Measurements from ENCODE around the gene OR14I1.

Gene OR14I1

DNA sequence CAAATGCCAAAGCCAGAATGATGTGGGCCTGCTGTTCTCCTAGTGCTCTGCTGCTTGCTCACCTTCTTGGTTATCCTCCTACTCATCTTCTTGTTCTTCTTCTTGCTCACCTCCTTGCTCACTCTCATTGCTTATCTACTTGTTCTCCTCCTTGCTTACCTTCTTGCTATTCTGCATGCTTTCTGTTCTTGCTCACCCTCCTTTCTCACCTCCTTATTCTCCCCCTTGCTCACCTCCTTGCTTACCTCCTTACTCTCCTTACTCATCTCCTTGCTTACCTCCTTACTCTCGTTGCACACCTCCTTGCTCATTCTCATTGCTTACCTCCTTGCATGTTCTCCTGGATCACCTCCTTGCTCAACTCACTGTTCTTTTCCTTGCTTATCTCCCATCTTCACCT is at the start of gene OR14I1:
OR14I1 (minus strand) TSS at position 53 of the 400 bp plus-strand sequence.
- DNase-seq: no peak

DNA sequence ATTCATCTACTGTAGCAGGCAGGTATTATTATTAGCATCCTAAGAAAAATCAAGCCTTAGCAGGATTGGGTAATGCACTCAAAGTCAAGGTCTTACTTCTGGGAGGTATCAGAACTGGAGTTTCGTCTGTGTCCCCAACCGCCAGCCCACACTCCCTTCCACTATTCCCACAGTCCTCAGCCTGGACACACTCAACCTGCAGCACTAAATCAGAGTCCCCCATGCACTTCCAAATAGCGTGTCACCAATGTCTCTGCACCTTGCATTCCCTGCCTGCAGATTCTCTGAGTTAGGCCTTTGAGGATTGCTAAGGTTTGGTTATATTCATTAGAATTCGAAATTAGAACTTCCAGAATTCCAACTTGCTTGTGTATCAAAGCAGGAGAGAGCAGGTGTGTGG is 49.1 kb upstream of the OR14I1 start:
- no peak for DNase-seq

DNA sequence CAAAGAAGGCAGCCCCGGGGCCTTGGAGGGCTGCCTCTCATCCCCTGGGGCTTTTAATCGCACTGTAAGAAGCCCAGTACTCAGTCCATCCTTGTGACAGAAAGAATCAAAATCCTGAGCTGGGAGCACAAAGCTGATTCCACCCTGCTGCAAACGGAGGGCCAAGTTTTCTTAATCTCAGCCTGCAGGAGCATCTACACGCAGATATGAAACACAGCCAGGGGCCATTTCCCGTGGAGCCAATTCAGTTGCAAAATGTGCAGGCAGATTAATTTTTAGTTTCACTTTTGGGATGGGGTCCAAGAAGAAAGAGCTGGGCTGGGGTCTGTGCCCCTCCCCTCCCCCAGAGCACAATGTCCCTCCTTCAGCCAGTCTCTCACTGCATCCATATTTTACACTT is 48.6 kb upstream of the OR14I1 start:
- no peak for DNase-seq

DNA sequence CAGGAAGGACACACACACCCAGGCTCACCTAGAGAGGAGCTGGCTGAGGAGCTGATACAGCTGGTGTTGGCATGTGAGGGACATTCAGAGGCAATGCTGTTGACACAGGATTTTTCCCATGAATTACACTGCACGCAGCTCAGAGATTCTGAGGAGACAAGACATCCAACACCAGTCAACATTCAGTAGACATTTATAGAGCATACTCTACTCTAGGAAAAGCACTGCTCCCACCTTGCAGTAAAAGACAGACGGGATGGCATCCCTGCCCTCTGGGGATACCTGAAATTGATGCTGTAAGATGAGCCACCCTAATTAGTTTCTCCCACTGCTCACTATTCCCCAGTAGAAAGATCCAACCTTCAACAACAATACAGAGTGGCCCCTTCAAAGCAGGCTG is 47.9 kb upstream of the OR14I1 start:
- no peak for DNase-seq

DNA sequence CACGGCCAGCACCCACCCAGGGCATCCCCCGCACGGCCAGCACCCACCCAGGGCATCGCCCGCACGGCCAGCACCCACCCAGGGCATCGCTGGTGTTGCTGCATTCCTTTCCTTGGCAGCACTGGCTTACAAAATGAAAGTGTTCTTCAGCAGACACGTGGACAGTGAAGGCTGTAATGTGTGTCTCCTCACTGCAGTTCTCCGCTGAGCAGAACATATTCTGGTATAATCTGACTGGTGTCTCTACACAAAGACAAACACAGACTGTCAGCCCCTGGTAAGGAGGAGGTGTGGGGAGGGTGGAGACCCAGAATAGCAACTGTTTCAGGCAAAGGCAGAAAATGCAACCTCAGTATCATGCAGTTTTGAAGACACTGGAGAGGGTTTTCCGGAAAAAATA is 45.6 kb upstream of the OR14I1 start:
- DNase-seq: no peak

DNA sequence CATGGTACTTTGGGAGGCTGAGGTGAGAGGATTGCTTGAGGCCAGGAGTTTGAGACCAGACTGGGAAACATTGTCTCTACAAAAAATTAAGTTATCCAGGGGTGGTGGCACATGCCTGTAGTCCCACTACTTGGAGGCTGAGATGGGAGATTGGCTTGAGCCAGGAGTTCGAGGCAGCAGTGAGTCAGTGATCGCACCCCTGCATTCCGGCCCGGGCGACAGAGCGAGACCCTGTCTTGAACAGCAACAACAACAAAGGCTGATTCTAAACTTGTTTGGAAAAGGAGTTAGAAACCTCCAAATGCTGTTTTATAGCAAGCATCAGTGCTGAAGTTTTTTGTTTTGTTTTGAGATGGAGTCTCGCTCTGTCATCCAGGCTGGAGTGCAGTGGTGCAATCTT is 38.3 kb upstream of the OR14I1 start:
- DNase-seq: no peak

DNA sequence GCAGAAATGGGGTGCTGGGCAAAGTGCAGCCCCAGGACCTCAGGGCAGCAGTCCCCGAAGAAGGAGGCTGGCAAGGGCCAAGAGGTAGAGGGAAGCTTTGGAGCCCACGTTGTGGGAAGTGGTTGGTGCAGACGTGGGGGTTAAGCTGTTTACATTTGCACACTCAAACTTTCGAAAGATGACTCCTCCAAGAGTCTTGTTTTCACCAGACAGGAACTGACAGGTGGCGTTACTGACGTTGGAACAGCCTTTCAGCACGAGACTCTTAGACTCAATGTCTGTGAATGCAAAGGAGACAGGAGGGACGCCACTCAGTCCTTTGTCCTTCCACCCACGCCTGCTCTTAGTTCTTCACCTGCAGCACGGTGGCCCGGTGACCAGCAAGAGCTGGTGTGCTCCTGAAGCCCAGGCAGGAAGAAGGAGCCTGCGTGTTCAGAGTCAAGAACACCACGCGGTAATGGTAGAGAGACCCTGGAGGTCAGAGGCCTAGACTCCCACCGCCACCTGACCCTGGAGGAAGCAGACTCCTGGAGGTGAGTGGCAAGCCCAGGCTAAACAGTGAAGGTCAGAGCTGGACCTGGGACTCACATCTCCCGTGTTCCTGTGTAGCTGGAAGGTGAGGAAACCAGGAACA is 37.1 kb upstream of the OR14I1 start:
- no peak for DNase-seq

DNA sequence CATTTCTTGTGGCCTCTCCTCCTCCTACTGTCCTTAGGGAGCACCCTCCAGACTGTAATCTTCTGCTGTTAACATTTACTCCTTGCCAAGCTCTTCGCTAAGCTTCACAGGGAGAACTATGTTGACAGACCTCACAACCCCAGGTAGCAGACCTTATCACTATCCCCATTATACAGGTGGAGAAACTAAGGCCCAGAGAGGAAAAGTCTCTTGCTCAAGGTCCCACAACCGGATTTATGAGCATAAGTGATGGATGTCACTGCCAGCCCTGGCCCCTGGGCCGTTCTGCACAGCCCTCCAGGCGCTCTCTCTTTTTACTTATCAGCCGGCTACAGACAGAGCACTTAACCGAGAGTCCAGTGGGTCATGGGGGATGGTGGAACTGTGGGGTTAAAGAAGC is 34.9 kb upstream of the OR14I1 start:
- no peak for DNase-seq

DNA sequence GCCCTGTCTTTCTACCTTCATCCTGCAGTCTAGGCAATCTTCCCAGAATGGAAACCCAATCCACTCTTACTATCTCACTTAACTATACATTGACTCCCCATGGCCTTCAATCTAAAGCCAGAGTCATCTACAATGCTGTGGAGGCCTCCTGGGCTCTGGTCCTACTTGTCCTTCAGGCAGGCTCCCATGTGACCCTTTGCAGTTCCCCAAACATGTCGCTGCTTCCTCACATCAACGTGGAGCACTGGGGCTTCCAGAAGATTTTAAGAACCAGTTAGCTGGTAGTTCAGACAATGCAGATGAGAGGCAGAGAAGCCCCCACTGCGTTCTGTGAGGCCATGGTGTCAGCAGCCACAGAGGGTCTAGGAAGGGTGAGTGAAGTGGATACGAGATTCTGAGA is 34.4 kb upstream of the OR14I1 start:
- DNase-seq: no peak

DNA sequence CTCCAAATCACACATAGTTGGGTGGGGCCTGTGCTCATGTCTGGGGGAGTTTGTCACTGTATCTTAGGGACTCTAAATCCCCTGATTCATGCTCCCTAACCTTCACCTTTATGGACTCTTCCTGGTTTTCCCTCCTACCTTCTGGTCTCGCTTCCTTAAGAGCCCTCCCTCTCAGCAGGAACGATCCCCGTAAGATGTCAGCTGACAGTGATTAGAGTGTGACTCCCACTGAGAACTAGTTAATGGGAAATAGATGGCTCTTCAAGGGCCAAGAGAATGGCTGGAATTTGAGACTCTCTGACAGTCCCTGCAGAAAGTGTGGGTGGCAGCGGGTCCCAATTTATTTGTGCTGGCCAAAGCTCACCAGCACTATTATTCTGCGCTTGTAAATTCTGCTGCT is 31.0 kb upstream of the OR14I1 start:
- no peak for DNase-seq

DNA sequence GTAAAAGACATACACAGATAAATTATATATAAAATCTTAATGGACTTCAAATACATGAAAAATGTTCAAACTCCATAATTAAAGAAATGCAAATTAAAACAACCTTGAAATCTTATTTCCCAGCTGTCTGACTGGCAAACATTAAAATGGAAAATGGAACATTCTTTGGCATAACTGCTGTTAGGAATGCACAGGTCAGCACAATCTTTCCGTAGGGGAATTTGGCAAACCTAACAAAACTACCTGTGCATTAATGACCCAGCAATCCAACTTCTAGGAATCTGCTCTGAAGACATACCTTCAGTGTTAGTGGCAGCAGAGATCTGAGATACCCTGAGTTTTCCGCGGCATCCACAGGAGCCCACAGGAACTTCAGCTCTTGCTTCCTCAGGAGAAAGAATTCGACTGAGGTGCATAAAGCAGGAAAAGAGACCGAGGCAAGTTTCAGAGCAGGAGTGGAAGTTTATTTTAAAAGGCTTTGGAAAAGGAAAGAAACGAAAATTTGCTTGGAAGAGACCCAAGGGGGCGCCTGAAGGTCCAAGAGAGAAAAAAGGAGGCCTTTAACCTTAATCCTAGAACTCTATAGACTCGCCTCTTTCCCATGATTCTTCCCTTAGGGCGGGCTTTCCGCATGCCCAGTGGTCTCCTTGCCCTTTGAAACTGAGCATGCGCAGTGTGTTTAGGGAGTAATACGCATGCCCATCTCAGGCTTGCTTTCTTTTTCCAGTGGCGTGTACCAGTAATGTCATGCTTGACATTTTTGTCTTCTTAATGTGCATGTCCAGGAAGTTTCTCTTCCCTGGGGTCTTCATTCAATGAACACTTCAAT is 28.2 kb upstream of the OR14I1 start:
- no peak for DNase-seq

DNA sequence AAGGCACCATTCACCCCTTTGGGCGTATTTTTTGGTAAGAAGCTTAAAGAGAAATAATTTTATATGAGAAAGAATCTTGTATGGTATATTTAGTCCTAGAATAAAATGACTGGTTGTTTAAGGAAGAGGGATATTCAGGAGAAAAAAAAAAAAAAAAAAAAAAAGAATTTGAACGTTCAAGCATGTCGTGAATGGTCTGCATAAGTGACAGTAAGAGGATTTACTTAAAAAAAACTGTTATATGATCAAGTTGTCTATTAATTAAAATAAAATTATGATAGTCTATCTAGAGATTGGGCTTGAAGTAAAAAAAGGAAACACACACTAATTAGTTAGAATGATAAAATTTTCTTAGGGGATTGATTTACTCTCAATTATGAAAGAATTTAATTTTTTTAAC is 11.7 kb upstream of the OR14I1 start:
- DNase-seq: no peak

DNA sequence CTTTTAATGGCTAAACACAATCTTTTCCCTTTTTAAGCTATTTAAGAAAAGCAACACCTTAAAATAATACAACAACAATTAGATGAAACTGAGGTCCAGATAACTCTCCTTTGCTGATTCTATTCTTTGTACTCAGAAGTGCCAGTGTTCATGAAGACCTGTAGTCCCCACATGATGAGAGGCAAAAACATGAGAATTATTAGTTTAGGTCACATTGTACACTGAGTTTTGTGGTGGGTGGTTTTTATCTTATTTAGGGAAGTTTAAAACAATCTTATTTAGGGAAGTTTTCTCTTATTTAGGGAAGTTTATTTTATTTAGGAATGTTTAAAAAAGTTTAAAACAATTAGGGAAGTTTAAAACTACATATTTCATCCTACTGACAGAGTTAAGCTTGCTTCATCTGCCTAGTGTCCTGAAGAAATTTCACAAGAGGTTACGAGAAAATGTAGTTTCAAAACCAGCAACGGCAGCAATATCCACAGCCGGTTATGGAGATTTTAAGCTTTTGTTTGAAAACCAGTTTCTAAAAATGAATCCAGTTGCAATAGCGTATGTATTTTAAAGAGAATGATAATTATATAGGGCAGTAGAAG is 7.8 kb upstream of the OR14I1 start:
- no peak for DNase-seq

DNA sequence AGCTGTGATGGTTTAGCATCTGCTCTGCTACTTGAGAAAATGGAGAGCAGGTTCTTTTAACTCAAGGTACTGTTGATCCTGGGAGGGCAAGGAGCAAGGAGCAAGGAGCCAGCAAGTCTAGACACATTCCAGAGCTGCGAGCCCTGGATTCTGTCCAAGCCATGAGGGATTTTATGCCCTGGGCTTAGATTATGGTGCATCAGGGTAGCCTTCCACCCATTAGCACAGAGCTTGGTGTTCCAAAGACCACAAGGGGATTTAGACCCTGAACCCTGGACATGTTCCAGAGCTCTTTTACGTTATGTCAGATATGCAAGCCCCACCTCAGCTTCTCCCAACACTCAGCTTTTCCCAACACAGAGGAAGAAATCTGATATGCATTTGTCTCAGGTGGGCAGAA is 2.0 kb upstream of the OR14I1 start:
- DNase-seq: no peak

DNA sequence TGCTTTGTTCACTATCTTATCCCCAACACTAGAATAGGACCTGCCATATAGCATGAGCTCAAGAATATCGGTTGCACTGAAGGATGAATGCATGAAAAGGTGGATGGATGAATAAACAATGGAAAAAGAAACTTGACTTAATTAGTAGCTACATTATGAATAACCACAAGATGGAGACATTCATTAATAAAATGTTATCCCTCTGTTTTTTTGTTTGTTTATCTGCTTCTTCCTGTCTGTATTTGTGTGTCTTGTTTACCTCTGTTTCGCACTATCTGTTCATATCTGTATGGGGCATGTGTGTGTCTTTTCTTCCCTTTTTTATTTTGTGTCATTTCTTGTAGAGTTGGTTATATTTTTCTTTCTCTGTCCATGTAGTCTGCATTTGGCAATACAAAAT is 1.1 kb upstream of the OR14I1 start:
- no peak for DNase-seq

DNA sequence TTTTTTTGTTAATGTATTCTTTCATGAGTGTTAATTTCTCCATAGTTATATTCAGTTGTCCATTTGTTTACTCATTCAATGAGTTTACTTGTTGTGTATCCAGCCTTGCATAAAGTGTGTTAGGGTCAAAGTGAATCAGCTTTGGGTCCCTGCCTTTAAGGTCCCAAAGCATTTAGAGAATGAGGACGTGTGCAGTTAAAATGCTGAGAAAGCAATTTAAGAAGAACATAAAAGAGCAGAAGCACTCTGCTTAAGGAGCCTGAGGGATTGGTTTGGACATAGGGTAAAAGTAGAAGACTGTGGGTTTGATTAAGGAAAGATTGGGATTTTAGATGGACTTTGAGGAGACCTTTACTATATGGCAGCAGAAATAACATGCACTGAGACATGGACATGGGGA is 3.5 kb downstream of the OR14I1 start:
- DNase-seq: no peak

DNA sequence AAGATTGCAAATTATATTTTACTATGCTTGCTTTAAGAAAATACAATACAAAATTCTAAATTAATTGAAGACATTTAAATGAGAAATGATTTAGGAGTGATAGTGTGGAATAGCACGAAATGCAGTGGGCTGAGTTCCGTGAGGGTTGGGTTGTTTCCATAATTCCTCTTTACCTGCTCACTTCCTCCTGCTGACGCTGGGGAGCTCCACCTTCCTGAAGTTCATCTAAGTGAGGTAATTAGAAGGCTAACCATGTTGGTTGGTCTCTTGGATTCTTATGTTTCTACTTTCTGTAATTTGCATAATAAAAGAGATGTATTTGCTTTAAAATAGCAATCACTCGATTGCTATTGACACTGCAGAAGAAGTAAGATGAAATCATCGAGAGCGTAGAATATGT is 4.7 kb downstream of the OR14I1 start:
- DNase-seq: no peak

DNA sequence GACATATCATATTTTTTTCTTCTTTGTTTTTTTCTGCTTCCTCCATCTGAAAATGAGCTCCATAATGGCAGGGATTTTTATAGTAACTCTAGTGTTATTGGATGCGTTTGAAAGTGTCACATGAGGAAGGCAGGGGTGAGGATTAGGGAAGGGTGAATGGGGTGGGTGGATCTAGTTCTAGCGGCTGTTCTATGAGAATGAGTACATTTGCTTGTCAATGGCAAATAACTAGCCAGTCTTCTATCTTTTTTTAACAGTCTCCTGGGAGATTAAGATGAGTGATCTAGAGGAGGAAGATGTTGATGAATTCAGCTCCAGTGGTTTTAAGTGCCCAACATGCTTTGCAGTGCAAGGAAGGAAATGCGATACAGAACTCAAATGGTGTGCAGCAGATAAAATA is 5.8 kb downstream of the OR14I1 start:
- DNase-seq: no peak

DNA sequence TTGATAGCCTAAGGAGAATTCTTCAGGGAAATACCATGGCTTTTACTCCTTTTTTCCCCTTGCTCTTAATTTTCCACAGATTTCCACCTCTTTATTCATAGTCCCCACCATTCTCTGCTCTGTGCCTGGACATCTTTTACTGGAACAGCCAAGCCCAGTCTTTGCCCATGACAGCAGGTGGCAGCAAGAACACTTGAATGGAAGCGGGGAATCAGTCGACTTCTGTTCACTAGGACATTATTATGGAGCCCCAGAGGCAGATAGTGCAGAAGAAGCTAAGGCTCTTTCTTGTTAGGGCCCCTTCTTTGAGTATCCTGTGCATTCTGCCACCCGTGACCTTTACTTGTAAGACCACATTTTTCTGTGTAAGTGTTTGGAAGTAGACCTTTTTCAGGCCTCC is 6.3 kb downstream of the OR14I1 start:
- DNase-seq: no peak

DNA sequence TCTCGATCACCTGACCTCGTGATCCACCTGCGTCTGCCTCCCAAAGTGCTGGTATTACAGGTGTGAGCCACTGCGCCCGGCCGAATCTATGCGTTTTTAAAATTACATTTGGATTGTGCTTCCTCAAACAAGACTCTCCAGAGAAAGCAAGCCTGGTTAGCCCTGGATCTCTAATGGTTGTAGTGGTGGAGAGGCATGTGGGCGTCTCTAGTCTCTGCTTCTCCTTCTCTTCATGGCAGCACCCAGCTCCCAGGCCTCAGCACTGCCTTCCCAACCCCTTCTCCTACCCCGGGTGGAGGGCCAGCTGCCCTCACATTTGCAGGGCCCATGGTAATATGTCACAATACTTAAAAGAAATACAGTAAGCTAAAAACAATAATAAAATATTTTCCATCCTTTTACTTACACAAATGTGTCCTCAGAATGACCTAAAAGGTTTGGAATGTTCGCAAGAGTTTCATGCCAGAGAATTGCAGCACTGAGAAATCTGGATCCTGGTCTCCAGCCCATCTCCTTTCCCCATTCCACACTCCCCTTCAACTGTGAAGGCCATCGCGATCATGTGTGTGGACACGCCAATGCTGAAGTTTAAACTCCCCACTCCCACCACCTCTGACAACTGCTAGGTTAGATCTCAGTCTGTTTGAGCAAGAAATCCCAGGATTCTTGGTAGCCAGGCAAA is 7.0 kb downstream of the OR14I1 start:
- no peak for DNase-seq

DNA sequence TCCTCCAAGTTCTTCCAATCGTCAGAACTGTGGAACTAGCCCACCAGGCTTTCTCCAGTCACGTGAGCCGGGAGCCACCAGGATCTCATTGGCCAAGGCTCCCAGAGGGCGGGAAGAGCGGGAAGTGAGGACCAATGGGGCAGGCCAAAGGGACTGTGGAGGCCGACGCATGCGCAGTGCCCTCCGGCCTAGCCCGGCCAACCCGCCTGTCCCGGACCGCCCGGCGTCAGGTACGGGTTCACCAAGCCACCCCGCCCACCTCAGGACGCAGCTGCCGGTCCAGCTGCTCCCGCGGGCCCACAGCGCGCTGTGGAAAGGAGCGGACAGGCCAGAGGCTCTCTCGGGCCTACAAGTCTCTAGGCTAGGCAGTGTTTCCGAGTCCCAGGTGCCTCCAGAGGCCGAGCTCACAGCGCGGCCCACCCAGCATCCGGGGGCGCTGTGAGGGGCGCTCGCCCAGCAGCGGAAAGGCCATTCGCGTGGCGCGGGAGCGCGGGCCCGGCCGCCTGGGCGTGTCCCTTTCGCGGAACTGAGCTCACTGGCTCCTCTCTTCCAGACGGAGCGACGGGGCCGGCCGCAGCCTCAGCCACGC is 10.9 kb downstream of the OR14I1 start:
- no peak for DNase-seq

DNA sequence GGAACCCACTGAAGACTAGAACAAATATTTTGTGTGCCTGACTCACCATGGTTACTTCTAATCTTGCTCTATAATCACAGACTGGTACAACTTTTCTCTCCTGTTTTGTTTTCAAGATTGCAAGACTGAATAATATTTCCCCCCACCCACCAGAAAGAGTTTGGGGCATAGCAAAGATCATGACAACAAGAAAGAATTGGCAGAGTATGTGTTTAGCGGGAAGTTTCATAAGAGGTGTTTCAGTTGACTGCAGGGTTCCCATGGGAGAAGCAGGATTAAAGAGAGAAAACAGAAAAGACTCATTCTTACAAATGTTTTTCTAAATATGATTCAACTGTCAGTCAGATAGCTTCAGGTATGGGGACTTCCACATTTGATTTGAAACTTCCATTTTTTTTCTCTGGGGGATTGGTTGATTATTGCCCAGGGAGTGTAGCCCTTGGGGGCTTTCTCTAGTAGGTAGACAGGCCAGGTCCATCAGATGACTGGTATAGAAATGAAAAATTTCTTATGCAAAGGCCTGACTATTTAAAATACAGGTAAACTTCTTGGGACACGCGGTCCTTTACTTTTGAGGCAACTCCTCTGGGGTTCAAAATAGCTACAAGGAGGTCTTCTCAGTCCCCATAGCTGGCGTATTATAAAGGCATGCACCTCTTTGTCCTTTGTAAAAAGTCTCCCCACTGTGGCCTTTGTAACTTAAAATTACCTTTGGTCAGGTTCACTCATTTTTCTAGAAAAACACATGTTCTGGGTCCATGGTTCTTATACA is 13.9 kb downstream of the OR14I1 start:
- DNase-seq: no peak

DNA sequence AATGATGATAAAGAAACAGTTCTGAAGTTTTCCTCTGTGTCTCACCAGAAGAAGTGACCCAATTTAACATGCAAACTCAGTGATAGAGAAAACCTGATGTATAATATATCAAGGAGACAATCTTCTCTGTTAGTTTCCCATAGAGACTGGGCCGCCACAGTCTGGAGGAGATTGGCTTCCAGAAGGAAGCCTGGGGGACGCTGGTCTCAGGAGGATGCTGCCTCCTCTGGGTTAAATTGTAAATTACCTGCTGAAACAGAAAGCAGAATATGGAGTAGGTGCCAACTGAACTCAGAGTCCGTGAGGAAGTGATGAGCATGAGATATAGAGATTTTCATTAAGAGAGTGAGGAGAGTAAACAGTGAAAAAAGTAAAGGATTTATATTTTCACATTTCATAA is 15.8 kb downstream of the OR14I1 start:
- DNase-seq: no peak
